ENCODE data around the gene CACNG3. TPM values are rescaled to one million over a fixed set of nuclear protein-coding genes. Genes with fewer than 3 reads are reported as not detected.

Gene CACNG3
- total RNA-seq, 3 donors from 2014 or later (not counting 1 experiment from before 2014, with no cell fraction given) = not detected

GRCh38 chr16:24214992-24215391 is 41.1 kb upstream of the CACNG3 start:
- DNase-seq (no peak), ATAC-seq (no peak)
- Mint-ChIP-seq H3K27ac (no peak overlapping the region), H3K9me3 (no peaks in the 10 kb centered on the region), H3K27me3 (ENCODE audit: low read depth in 2 of 2) (no peaks in the 10 kb centered on the region), H3K4me1 (peaks cover 5 to 7% of the 10 kb centered on the region in 2 donors), H3K4me3 (no peak overlapping the region), H3K36me3 (peaks cover 11% of the 10 kb centered on the region)
- no peaks in the 10 kb centered on the region for H3K9me3 ChIP-seq (ENCODE audit: control insufficient read depth, insufficient read depth, low read length)
- H3K36me3 ChIP-seq (ENCODE audit: control insufficient read depth, insufficient read depth, low read length) = peaks cover 41% of the 10 kb centered on the region
- no peak for TF ChIP-seq CTCF (IDR thresholded peaks at IDR 0.05)
- intact Hi-C loops (cut with micrococcal nuclease) = no loop called here
- H3K27me3 ChIP-seq (ENCODE audit: control insufficient read depth, insufficient read depth, low read length) = no peaks in the 10 kb centered on the region
- H3K27ac ChIP-seq (ENCODE audit: low read length) = no peak overlapping the region
- no peaks in the 10 kb centered on the region for H3K4me1 ChIP-seq (ENCODE audit: control insufficient read depth, insufficient read depth, low read length)
- no peak overlapping the region for H3K4me3 ChIP-seq (ENCODE audit: low read length)
- WGBS (ENCODE audit: insufficient coverage) = 100% methylated on average over 2 of the region's 3 CpGs

- no peaks in the 10 kb centered on the region for H3K4me1 ChIP-seq (ENCODE audit: control insufficient read depth, insufficient read depth, low read length)
- H3K9me3 ChIP-seq (ENCODE audit: control insufficient read depth, insufficient read depth, low read length) = no peaks in the 10 kb centered on the region
- no peak for TF ChIP-seq CTCF (IDR thresholded peaks at IDR 0.05)
- H3K36me3 Mint-ChIP-seq = peaks cover 18% of the 10 kb centered on the region
- H3K36me3 ChIP-seq (ENCODE audit: control insufficient read depth, insufficient read depth, low read length) = peaks cover 37% of the 10 kb centered on the region
- H3K4me3 ChIP-seq (ENCODE audit: low read length) = no peak overlapping the region
- no peak for ATAC-seq
- no peak overlapping the region for H3K27ac ChIP-seq (ENCODE audit: low read length)
- intact Hi-C loops (cut with micrococcal nuclease) = no loop called here
- H3K9me3 Mint-ChIP-seq = no peaks in the 10 kb centered on the region
- no peak overlapping the region for H3K27ac Mint-ChIP-seq
- H3K4me3 Mint-ChIP-seq = no peak overlapping the region
- peaks cover 0 to 7% of the 10 kb centered on the region in 2 donors for H3K4me1 Mint-ChIP-seq
- DNase-seq = no peak
- H3K27me3 ChIP-seq (ENCODE audit: control insufficient read depth, insufficient read depth, low read length) = no peaks in the 10 kb centered on the region
- H3K27me3 Mint-ChIP-seq (ENCODE audit: low read depth in 2 of 2) = no peaks in the 10 kb centered on the region
Measured at GRCh38 chr16:24216961-24217360, 39.2 kb upstream of the CACNG3 start.

- no peaks in the 10 kb centered on the region for H3K9me3 ChIP-seq (ENCODE audit: control insufficient read depth, insufficient read depth, low read length)
- no peaks in the 10 kb centered on the region for H3K4me1 ChIP-seq (ENCODE audit: control insufficient read depth, insufficient read depth, low read length)
- H3K36me3 Mint-ChIP-seq = peaks cover 19% of the 10 kb centered on the region
- intact Hi-C loops (cut with micrococcal nuclease) = no loop called here
- ATAC-seq (no peak), DNase-seq (no peak)
- no peak for TF ChIP-seq CTCF (IDR thresholded peaks at IDR 0.05)
- no peaks in the 10 kb centered on the region for H3K27me3 Mint-ChIP-seq (ENCODE audit: low read depth in 2 of 2)
- H3K9me3 Mint-ChIP-seq = no peaks in the 10 kb centered on the region
- H3K4me3 Mint-ChIP-seq = no peak overlapping the region
- WGBS (ENCODE audit: insufficient coverage) = 98% methylated on average over 3 of the region's 3 CpGs
- H3K4me1 Mint-ChIP-seq = peaks cover 0 to 7% of the 10 kb centered on the region in 2 donors
- H3K4me3 ChIP-seq (ENCODE audit: low read length) = no peak overlapping the region
- H3K27ac Mint-ChIP-seq = no peak overlapping the region
- H3K27ac ChIP-seq (ENCODE audit: low read length) = no peak overlapping the region
- no peaks in the 10 kb centered on the region for H3K27me3 ChIP-seq (ENCODE audit: control insufficient read depth, insufficient read depth, low read length)
- peaks cover 35% of the 10 kb centered on the region for H3K36me3 ChIP-seq (ENCODE audit: control insufficient read depth, insufficient read depth, low read length)
Measured at GRCh38 chr16:24217461-24217860, 38.7 kb upstream of the CACNG3 start.

GRCh38 chr16:24218299-24218698 is 37.8 kb upstream of the CACNG3 start:
- WGBS (ENCODE audit: insufficient coverage) = 100% methylated on average over 1 of the region's 4 CpGs
- Mint-ChIP-seq H3K36me3 (peaks cover 27% of the 10 kb centered on the region), H3K9me3 (no peaks in the 10 kb centered on the region), H3K4me3 (no peak overlapping the region), H3K27me3 (ENCODE audit: low read depth in 2 of 2) (no peaks in the 10 kb centered on the region), H3K4me1 (peaks cover 0 to 7% of the 10 kb centered on the region in 2 donors), H3K27ac (no peak overlapping the region)
- ATAC-seq (no peak), DNase-seq (no peak)
- H3K4me1 ChIP-seq (ENCODE audit: control insufficient read depth, insufficient read depth, low read length) = no peaks in the 10 kb centered on the region
- peaks cover 30% of the 10 kb centered on the region for H3K36me3 ChIP-seq (ENCODE audit: control insufficient read depth, insufficient read depth, low read length)
- TF ChIP-seq CTCF (IDR thresholded peaks at IDR 0.05) = no peak
- H3K4me3 ChIP-seq (ENCODE audit: low read length) = no peak overlapping the region
- no peaks in the 10 kb centered on the region for H3K9me3 ChIP-seq (ENCODE audit: control insufficient read depth, insufficient read depth, low read length)
- intact Hi-C loops (cut with micrococcal nuclease) = no loop called here
- no peak overlapping the region for H3K27ac ChIP-seq (ENCODE audit: low read length)
- no peaks in the 10 kb centered on the region for H3K27me3 ChIP-seq (ENCODE audit: control insufficient read depth, insufficient read depth, low read length)
